Left lung (tissue), 10 donors: Measurements from ENCODE around the gene PNMA8C. TPM values are rescaled to one million over a fixed set of nuclear protein-coding genes. Genes with fewer than 3 reads are reported as not detected.
"Not testable (repeated sequence)": the region's sequence is repeated elsewhere in the genome, so short reads cannot be mapped to it uniquely, and the experiment has no call there.

Experiments used
- ATAC-seq: fragments of 200-7000 bp; cut with Tn5 transposase; one replicate; pipeline ENCODE4 v1.9.1; 2020; ENCODE audit warnings: moderate library complexity
- DNase-seq, 4 donors: peaks; one replicate each; pipeline ENCODE4 v3.0.0-alpha.2; 2013 to 2020
- H3K27ac ChIP-seq, 2 donors: fragments of 200-600 bp; sonication (generic) in 1 of 2; one replicate each; pipeline versions ENCODE4 v1.5.0 to v1.8.0; 2020 to 2021
- H3K27me3 ChIP-seq, 2 donors: fragments of 200-600 bp; sonication (generic) in 1 of 2; one replicate each; pipeline versions ENCODE4 v1.5.0 to v1.8.0; 2020 to 2021
- H3K36me3 ChIP-seq, 2 donors: fragments of 200-600 bp; sonication (generic) in 1 of 2; one replicate each; pipeline versions ENCODE4 v1.5.0 to v1.8.0; 2020 to 2021
- H3K4me1 ChIP-seq, 2 donors: fragments of 200-600 bp; one replicate each; pipeline ENCODE4 v1.8.0; 2021
- H3K4me3 ChIP-seq, 2 donors: fragments of 200-600 bp; sonication (generic) in 1 of 2; one replicate each; pipeline versions ENCODE4 v1.5.0 to v1.8.0; 2020 to 2021; ENCODE audit warnings: mild to moderate bottlenecking in 1 of 2
- H3K9me3 ChIP-seq, 2 donors: fragments of 200-600 bp; sonication (generic) in 1 of 2; one replicate each; pipeline versions ENCODE4 v1.5.0 to v1.8.0; 2020 to 2021
- CTCF ChIP-seq, 2 donors: fragments of 200-600 bp; sonication (generic) in 1 of 2; IDR thresholded peaks; one replicate each; pipeline versions ENCODE4 v1.5.0 to v1.8.0; 2021; ENCODE audit warnings: antibody characterized with exemption in 2 of 2
- intact Hi-C, 2 donors: fragments of 100-400 bp; cut with DNase I; formaldehyde crosslinking; loops; one replicate each; pipeline versions ENCODE4 v1.11.2 to v1.14.2; 2022
- polyA plus RNA-seq, 6 donors: library from polyadenylated mRNA; unstranded; fragments of 120-200 nt; gene quantifications; one replicate each; pipeline ENCODE4 v1.2.1, GENCODE V29; 2013; ENCODE audit not compliant: insufficient read length in 6 of 6
- total RNA-seq, 2 donors: library from RNA; stranded (reverse); fragmentation: NEBNext Ultra II Directional; extraction: Animal tissue kit (Norgen Biotek cat#: 25700); gene quantifications; one replicate each; pipeline ENCODE4 v1.2.1, GENCODE V29; 2021
- donor health status: DM: no; HTN: yes; CAD: no.
- donor health status: DM: no; HTN: no; CAD: no.

The PNMA8C gene
- total and polyA plus RNA-seq, 8 donors = 0.09 to 1.5 (median 0.38) TPM

GRCh38 chr19:46404055-46404752 is 24.5 kb downstream of the PNMA8C start:
- Histone ChIP-seq H3K4me1 (peaks cover 10 to 26% of the 10 kb centered on the region in 2 donors), H3K4me3 (peak overlapping the region; percentile 16 to 30), H3K36me3 (no peaks in the 10 kb centered on the region), H3K27ac (peak overlapping the region in 1 of 2 donors; percentile 37), H3K27me3 (peaks cover 8 to 94% of the 10 kb centered on the region in 2 donors), H3K9me3 (no peaks in the 10 kb centered on the region)
- TF ChIP-seq CTCF (IDR thresholded peaks at IDR 0.05) = no peak
- DNase-seq = peak in 2 of 4 donors; percentile 73 to 79
- intact Hi-C loops = loop anchor here in 1 of 2 donors (5.0 kb wide), 1 partner anchor 83 kb away; no protein-coding TSS in a partner anchor
- ATAC-seq = peak; percentile 69

GRCh38 chr19:46402725-46403124 is 26.0 kb downstream of the PNMA8C start:
- no peak for DNase-seq
- no peak overlapping the region for H3K4me3 ChIP-seq
- no peak overlapping the region for H3K27ac ChIP-seq
- no peaks in the 10 kb centered on the region for H3K36me3 ChIP-seq
- no peak for ATAC-seq
- intact Hi-C loops = loop anchor here in 1 of 2 donors (5.0 kb wide), 1 partner anchor 85 kb away; no protein-coding TSS in a partner anchor
- H3K4me1 ChIP-seq = peaks cover 10 to 18% of the 10 kb centered on the region in 2 donors
- no peak for TF ChIP-seq CTCF (IDR thresholded peaks at IDR 0.05)
- H3K27me3 ChIP-seq = peaks cover 8 to 93% of the 10 kb centered on the region in 2 donors
- no peaks in the 10 kb centered on the region for H3K9me3 ChIP-seq

GRCh38 chr19:46397801-46398479 is 30.8 kb downstream of the PNMA8C start:
- peaks cover 0 to 45% of the 10 kb centered on the region in 2 donors for H3K27me3 ChIP-seq
- not testable (repeated sequence) for H3K27ac ChIP-seq, H3K4me3 ChIP-seq, ATAC-seq, H3K4me1 ChIP-seq, H3K9me3 ChIP-seq, H3K36me3 ChIP-seq
- DNase-seq = peak in 2 of 4 donors; percentile 10 to 38
- intact Hi-C loops = loop anchor here in 1 of 2 donors (10.0 kb wide), 1 partner anchor 113 kb away; no protein-coding TSS in a partner anchor

GRCh38 chr19:46394402-46394797 is 34.3 kb downstream of the PNMA8C start:
- ATAC-seq (no peak), DNase-seq (peak in 1 of 4 donors; percentile 9)
- Histone ChIP-seq H3K27ac (no peak overlapping the region), H3K4me1 (peaks cover 0 to 8% of the 10 kb centered on the region in 2 donors), H3K36me3 (peaks cover 0 to 32% of the 10 kb centered on the region in 2 donors), H3K9me3 (no peaks in the 10 kb centered on the region), H3K4me3 (no peak overlapping the region), H3K27me3 (peaks cover 0 to 14% of the 10 kb centered on the region in 2 donors)
- no peak for TF ChIP-seq CTCF (IDR thresholded peaks at IDR 0.05)
- intact Hi-C loops = loop anchor here in 1 of 2 donors (10.0 kb wide), 1 partner anchor 110 kb away; no protein-coding TSS in a partner anchor

GRCh38 chr19:46393456-46394401 is 35.0 kb downstream of the PNMA8C start:
- Histone ChIP-seq H3K4me1 (peaks cover 0 to 8% of the 10 kb centered on the region in 2 donors), H3K9me3 (no peaks in the 10 kb centered on the region), H3K4me3 (no peak overlapping the region), H3K27me3 (peaks cover 0 to 8% of the 10 kb centered on the region in 2 donors), H3K27ac (no peak overlapping the region), H3K36me3 (peaks cover 0 to 37% of the 10 kb centered on the region in 2 donors)
- ATAC-seq (no peak), DNase-seq (peak in 2 of 4 donors; percentile 30 to 45)
- TF ChIP-seq CTCF (IDR thresholded peaks at IDR 0.05) = no peak
- intact Hi-C loops = loop anchor here in 1 of 2 donors (10.0 kb wide), 1 partner anchor 109 kb away; no protein-coding TSS in a partner anchor
